Chondrocyte (in vitro differentiated cells): Measurements from ENCODE around the gene PRKCA. TPM values are rescaled to one million over a fixed set of nuclear protein-coding genes. Genes with fewer than 3 reads are reported as not detected.

Experiments
- DNase-seq: peaks from one replicate; pipeline ENCODE4 v3.0.0; 2021; ENCODE audit warnings: mixed read lengths, low spot score
- H3K27ac Mint-ChIP-seq: one replicate; pipeline ENCODE4 v1.8.0; 2021; ENCODE audit warnings: mild to moderate bottlenecking, moderate library complexity, mixed read lengths; ENCODE audit not compliant: unreplicated experiment
- H3K27me3 Mint-ChIP-seq: 2 replicates; pipeline ENCODE4 v1.8.0; 2021; ENCODE audit warnings: low read depth, mixed read lengths
- H3K36me3 Mint-ChIP-seq: 2 replicates; pipeline ENCODE4 v1.8.0; 2021; ENCODE audit warnings: low read depth, mixed read lengths
- H3K4me1 Mint-ChIP-seq: 2 replicates; pipeline ENCODE4 v1.8.0; 2021; ENCODE audit warnings: low read depth, mild to moderate bottlenecking, mixed read lengths
- H3K4me3 Mint-ChIP-seq: one replicate; pipeline ENCODE4 v1.8.0; 2021; ENCODE audit warnings: mild to moderate bottlenecking, moderate library complexity, mixed read lengths; ENCODE audit not compliant: unreplicated experiment
- H3K9me3 Mint-ChIP-seq: 2 replicates; pipeline ENCODE4 v1.8.0; 2021; ENCODE audit warnings: low read depth, mixed read lengths
- CTCF ChIP-seq: fragments of 200-600 bp; sonication (generic); IDR thresholded peaks from 2 replicates; pipeline ENCODE4 v1.5.0; 2021; ENCODE audit warnings: antibody characterized with exemption, mild to moderate bottlenecking, moderate library complexity
- total RNA-seq: library from RNA; stranded (reverse); gene quantifications from 3 replicates; pipeline ENCODE4 v1.2.1, GENCODE V29; 2021

PRKCA gene
- total RNA-seq, 1 donor from 2014 or later: 51.5 TPM

GRCh38 chr17:66813296-66813695, 510.9 kb downstream of the PRKCA start:
- H3K27ac Mint-ChIP-seq: no peak overlapping the region
- H3K4me3 Mint-ChIP-seq: no peak overlapping the region
- peaks cover 8% of the 10 kb centered on the region for H3K9me3 Mint-ChIP-seq
- no peaks in the 10 kb centered on the region for H3K27me3 Mint-ChIP-seq
- no peaks in the 10 kb centered on the region for H3K36me3 Mint-ChIP-seq
- no peaks in the 10 kb centered on the region for H3K4me1 Mint-ChIP-seq
- TF ChIP-seq CTCF: no peak
- no peak for DNase-seq

- H3K36me3 Mint-ChIP-seq: no peaks in the 10 kb centered on the region
- no peak overlapping the region for H3K4me3 Mint-ChIP-seq
- no peak for DNase-seq
- no peak overlapping the region for H3K27ac Mint-ChIP-seq
- H3K9me3 Mint-ChIP-seq: peaks cover 9% of the 10 kb centered on the region
- no peaks in the 10 kb centered on the region for H3K27me3 Mint-ChIP-seq
- TF ChIP-seq CTCF: no peak
- H3K4me1 Mint-ChIP-seq: no peaks in the 10 kb centered on the region
Measured at GRCh38 chr17:66814026-66814425, 511.6 kb downstream of the PRKCA start.

- DNase-seq: no peak
- Mint-ChIP-seq H3K27me3 (no peaks in the 10 kb centered on the region), H3K4me1 (no peaks in the 10 kb centered on the region), H3K4me3 (no peak overlapping the region), H3K36me3 (no peaks in the 10 kb centered on the region), H3K27ac (no peak overlapping the region), H3K9me3 (peaks cover 9% of the 10 kb centered on the region)
- no peak for TF ChIP-seq CTCF
Measured at GRCh38 chr17:66814570-66814969, 512.2 kb downstream of the PRKCA start.

GRCh38 chr17:66817750-66818149, 515.3 kb downstream of the PRKCA start:
- TF ChIP-seq CTCF: no peak
- no peaks in the 10 kb centered on the region for H3K27me3 Mint-ChIP-seq
- H3K27ac Mint-ChIP-seq: no peak overlapping the region
- no peaks in the 10 kb centered on the region for H3K36me3 Mint-ChIP-seq
- peaks cover 9% of the 10 kb centered on the region for H3K9me3 Mint-ChIP-seq
- no peak overlapping the region for H3K4me3 Mint-ChIP-seq
- DNase-seq: no peak
- no peaks in the 10 kb centered on the region for H3K4me1 Mint-ChIP-seq

- H3K9me3 Mint-ChIP-seq: peaks cover 9% of the 10 kb centered on the region
- peaks cover 4% of the 10 kb centered on the region for H3K27me3 Mint-ChIP-seq
- no peak for TF ChIP-seq CTCF
- no peak overlapping the region for H3K4me3 Mint-ChIP-seq
- H3K4me1 Mint-ChIP-seq: no peaks in the 10 kb centered on the region
- no peak for DNase-seq
- H3K36me3 Mint-ChIP-seq: no peaks in the 10 kb centered on the region
- no peak overlapping the region for H3K27ac Mint-ChIP-seq
Measured at GRCh38 chr17:66819466-66819865, 517.1 kb downstream of the PRKCA start.
